ENCODE measurements around the gene TRIM25. TPM values are rescaled to one million over a fixed set of nuclear protein-coding genes. Genes with fewer than 3 reads are reported as not detected.

TRIM25 gene
- total RNA-seq, 1 experiment from 2014 or later, result 32.5 TPM

DNA sequence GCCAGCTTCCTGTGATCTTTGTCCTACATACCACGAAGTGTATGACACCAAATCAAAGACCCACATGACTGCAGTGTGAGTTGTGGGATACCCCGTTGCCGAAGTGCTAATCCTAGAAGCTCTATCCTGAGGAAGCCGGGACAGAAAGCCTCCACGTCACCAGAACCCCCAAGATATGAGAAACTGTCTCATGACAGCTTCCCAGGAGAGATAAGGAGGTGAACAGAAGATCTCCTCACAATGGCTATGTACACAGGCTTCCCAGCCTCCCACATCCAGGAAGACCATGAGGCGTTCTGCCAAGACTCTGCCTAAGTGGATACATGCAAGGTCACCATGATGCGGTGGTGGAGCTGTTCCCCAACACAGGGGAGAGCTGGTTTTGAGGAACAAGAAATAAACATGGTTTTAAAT is 37.1 kb downstream of the TRIM25 start:
- Mint-ChIP-seq H3K36me3 (ENCODE audit: insufficient read depth in 1 of 3, low read depth in 3 of 3) (no peaks in the 10 kb centered on the region; a peak in 1 of 7 replicates), H3K4me3 (no peak overlapping the region), H3K4me1 (no peaks in the 10 kb centered on the region), H3K27me3 (ENCODE audit: low read depth) (peaks cover 6% of the 10 kb centered on the region), H3K9me3 (no peaks in the 10 kb centered on the region; a peak in 2 of 5 replicates), H3K27ac (no peak overlapping the region)
- Histone ChIP-seq H2AFZ (ENCODE audit: low read length) (no peak overlapping the region), H4K91ac (ENCODE audit: insufficient read length, low read depth, low read length) (no peak overlapping the region), H4K5ac (ENCODE audit: insufficient read length, low read depth, low read length) (no peak overlapping the region), H3T11ph (ENCODE audit: low read length) (no peak overlapping the region), H3K9me3 (ENCODE audit: control insufficient read depth, low read depth, low read length) (no peaks in the 10 kb centered on the region), H3K27me3 (ENCODE audit: insufficient read depth, low read length) (no peaks in the 10 kb centered on the region), H3K27ac (ENCODE audit: insufficient read length, low read depth, low read length) (no peak overlapping the region), H4K20me1 (ENCODE audit: control insufficient read depth, insufficient read depth, insufficient read length) (no peaks in the 10 kb centered on the region), H3K79me2 (ENCODE audit: insufficient read depth, low read length) (no peaks in the 10 kb centered on the region), H2BK120ac (ENCODE audit: low read depth, low read length, poor library complexity, severe bottlenecking) (no peak overlapping the region), H3K79me1 (ENCODE audit: insufficient read depth, low read depth, low read length, poor library complexity, severe bottlenecking) (no peaks in the 10 kb centered on the region), H3K14ac (ENCODE audit: insufficient read depth, low read length) (no peak overlapping the region), H4K8ac (replicated peaks; ENCODE audit: insufficient read length, low read depth, low read length) (no peak overlapping the region), H2BK20ac (ENCODE audit: low read depth, low read length, poor library complexity, severe bottlenecking) (no peak overlapping the region), H2AK5ac (ENCODE audit: insufficient read length, low read length) (no peak overlapping the region), H2BK5ac (ENCODE audit: insufficient read length, low read length) (no peak overlapping the region), H2BK12ac (ENCODE audit: insufficient read length, low read depth, low read length) (no peak overlapping the region), H3K4ac (ENCODE audit: low read depth, low read length) (no peak overlapping the region), H3K56ac (ENCODE audit: insufficient read length, low read depth, low read length) (no peak overlapping the region), H3K4me2 (ENCODE audit: insufficient read depth, insufficient read length, low read length) (no peak overlapping the region), H3K9ac (ENCODE audit: extremely low read depth, insufficient read length, low read length) (no peak overlapping the region), H3K18ac (ENCODE audit: insufficient read length, low read depth, low read length) (no peak overlapping the region), H3K23me2 (ENCODE audit: insufficient read length, low read depth, low read length, poor library complexity, severe bottlenecking) (no peaks in the 10 kb centered on the region), H2BK15ac (ENCODE audit: low read depth, low read length) (no peak overlapping the region), H3K23ac (ENCODE audit: insufficient read length, low read depth, low read length) (no peak overlapping the region), H3K4me1 (ENCODE audit: insufficient read depth, low read length) (0 out of 2 replicates have a peak, but pooled peaks cover 3% of the 10 kb centered on the region)
- TF ChIP-seq, protein P1, sequence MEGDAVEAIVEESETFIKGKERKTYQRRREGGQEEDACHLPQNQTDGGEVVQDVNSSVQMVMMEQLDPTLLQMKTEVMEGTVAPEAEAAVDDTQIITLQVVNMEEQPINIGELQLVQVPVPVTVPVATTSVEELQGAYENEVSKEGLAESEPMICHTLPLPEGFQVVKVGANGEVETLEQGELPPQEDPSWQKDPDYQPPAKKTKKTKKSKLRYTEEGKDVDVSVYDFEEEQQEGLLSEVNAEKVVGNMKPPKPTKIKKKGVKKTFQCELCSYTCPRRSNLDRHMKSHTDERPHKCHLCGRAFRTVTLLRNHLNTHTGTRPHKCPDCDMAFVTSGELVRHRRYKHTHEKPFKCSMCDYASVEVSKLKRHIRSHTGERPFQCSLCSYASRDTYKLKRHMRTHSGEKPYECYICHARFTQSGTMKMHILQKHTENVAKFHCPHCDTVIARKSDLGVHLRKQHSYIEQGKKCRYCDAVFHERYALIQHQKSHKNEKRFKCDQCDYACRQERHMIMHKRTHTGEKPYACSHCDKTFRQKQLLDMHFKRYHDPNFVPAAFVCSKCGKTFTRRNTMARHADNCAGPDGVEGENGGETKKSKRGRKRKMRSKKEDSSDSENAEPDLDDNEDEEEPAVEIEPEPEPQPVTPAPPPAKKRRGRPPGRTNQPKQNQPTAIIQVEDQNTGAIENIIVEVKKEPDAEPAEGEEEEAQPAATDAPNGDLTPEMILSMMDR (conservative IDR thresholded peaks at IDR 0.05), result no peak
- WGBS (ENCODE audit: extremely low coverage, insufficient read length, low lambda C conversion rate), result no CpG with 5 or more reads among the region's 7 CpGs
- no peak for DNase-seq

Measured in H9 (cell line).